GM18511 (cell line): ENCODE measurements around the gene AMN.

Source experiments
- ATAC-seq: cut with Tn5 transposase; IDR thresholded peaks from one replicate; pipeline ENCODE4 v1.9.1; 2021; ENCODE audit warnings: mild to moderate bottlenecking, moderate library complexity; ENCODE audit not compliant: unreplicated experiment

AMN gene

DNA sequence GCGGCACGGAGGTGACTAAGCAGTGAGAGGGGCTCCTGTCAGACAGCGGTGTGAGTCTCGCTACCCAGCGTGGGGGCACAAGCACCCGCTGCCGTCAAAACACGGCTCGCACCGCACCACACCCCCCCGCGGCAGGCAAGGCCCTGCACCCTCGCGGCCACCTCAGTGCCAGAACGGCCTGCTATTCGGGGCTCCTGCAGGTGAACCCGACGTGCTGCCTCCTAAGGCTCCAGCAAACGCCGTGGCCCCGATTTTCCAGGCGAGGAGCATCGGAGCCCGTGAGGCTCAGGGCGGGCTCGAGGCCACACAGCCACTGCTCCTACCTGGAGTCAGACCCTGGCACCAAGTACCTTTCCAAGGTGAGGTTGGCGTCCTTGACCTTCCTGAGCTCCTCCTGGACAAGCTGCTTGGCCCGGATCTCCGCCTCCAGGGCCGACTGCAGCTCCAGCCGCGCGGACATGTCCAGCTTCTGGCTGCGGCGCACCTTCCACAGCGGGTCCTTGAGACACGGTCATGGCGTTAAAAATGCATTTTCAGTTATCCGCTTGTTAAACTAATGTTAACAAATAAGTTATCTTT lies 41.8 kb downstream of the AMN start:
- no peak for ATAC-seq

DNA sequence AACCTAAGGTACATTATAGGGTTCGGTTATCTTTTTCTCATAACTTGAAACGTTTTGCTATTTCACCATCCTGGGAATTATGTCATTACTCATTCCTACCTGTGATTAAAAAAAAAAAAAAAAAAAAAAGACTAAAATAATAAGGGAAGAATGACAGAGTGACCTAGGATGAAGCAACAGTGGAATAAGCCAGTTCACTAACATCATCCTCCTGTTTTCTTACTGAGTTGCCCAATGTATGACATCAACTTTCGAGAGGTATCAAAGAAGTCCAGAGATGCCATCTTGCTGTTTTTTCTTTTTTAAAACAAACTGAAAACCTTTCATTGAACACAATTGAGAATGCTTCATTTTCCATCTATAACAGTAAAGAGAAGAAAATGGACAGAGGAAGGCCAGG lies 42.8 kb downstream of the AMN start:
- ATAC-seq, result no peak

DNA sequence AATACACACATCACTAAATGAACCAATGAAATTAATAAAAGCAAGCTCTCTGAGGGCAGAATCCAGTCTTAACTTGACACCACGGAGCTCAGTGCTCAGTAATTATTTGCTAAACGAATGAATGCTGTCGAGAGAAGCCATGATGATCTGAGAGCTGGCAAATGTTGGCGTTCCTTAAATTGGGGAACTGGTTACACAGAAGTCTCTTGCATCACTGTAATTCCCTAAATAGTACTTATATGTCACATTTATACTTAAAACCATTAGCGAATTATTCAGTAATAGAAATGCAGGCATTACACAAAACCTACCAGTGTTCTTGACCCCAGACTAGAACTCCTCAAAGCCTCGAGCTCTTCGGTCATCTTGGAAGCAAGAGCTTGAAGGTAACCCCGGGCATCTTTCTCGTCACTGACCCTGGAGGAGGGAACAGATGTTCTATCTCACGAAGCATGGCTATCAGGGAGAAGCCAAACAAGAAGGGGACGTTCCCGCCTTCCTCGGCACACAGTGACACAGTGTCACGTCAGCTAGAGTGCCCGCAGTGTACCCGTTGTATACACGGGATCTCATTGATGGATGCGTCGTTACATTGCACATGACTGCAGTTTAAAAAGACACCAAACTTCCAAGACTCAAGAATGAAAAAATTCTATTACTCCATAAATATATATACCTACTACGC lies 43.6 kb downstream of the AMN start:
- no peak for ATAC-seq

DNA sequence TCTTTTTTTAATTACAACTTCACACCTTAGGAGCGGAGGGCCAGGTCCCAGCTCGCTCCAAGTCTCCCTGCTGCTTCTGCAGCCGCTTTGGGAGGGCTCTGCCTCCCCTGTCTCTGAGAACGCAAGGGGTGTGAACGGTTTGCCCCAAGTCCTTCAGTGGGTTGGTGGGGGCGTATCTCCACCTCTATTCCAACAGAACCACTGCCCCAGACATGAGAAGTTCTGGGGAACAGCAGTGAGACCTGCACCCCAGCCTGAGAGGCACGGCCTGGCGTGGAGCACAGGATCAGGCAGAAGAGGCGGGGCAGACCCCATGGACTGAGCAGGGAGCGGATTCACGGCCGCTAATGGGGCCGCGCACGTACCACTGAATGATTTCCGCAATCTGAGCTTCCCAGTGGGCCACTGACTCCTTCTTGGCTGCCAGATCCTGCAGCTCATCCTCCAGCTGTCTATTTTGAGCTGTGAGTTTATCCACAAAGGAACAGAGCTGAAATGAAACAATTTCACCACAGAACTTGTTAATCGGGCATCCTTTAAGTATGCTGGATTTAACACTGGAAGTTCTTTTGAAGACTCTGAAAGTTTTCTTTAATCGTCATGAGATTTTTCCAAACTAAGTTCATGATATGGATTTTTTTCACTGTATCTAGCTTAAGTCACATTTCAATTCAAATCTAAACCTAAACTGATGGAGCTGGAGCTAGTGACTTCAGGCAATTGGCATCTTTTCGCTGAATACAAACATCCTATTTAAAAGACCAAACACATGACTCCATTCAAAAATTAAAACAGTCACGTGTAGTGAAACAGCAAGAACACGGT lies 44.4 kb downstream of the AMN start:
- no peak for ATAC-seq

DNA sequence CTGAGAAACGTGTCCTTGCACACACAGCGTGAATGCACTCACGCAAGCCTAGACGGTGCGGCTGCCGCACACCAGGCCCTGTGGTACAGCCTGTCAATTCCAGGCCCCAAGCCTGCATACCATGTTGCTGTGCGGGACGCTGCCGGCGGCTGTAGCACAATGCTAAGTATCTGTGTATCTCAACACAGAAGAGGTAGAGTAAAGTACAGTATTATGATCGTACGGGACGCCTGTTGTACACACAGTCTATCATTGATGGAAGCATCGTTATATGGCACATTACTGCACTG lies 45.0 kb downstream of the AMN start:
- no peak for ATAC-seq

DNA sequence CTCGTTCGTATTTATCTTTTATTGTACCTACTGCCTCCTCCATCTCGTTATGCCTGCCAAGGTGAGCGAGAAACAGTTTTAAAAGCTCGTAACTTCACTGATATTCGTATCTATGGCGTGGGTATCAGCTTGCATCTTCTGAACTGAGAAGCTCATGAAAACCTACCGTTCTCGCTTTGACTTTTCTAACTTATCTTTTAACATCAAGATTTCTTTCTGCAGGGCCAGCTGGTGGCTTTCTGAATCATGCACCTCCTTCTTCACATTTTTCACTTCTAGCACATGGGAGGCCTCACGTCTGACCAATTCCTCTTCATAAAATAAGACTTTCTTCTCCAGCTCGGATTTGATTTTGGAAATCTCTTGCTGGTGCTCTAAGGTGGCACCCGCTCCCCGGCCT lies 45.8 kb downstream of the AMN start:
- ATAC-seq, result no peak

DNA sequence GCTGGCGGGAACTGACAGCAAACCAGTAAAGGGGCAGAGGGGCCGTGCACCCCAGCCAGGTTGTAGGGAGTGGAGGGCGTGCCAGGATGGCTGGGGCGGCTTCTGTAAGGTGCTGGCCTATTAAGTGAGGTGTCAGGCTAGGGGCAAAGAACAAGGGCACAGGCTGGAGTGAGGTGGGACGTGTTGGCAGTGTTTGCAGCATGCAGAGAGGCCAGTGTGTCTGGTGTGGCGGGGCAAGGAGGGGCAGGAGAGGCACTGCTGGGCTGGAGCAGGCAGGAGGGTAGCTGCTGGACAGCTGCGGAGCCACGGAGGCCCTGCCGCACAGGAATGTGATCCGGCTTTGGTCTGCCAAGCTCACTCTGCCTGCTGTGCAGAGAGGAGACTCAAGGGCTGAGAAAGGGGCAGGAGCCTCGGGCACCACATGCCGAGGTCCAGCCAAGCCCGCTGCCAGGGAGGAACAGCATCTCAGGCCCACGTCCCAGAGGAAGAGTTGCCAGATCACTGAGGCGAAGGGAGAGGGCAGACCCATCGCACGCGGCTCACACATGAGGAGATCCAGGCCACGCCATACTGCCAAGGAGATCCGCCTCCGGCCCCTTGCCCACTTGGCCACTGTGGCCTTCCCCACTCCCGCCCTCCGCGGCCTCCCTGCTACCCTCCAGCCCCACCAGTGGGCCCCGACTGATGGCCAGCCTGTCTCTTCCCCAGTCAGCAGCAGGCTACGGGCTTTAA lies 46.8 kb downstream of the AMN start:
- no peak for ATAC-seq

DNA sequence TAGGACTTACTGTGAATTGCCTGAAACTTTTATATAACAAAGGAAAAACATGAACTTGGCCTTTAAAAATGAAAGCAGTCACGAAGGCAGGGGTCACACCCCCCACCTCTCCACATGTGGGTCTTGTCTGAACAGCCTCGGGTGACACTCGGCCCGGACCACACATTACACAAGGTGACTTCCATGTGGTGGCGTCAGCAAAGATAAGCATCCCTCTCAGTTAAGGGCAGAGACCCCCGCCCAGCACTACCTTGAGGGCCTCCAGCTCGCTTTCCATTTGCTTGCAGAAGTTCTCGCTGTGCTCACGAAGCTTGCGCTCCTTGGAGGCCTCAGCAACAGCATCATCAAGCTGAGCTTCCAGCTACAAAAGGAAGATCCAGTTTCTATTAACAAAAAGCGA lies 47.4 kb downstream of the AMN start:
- ATAC-seq, result no peak

DNA sequence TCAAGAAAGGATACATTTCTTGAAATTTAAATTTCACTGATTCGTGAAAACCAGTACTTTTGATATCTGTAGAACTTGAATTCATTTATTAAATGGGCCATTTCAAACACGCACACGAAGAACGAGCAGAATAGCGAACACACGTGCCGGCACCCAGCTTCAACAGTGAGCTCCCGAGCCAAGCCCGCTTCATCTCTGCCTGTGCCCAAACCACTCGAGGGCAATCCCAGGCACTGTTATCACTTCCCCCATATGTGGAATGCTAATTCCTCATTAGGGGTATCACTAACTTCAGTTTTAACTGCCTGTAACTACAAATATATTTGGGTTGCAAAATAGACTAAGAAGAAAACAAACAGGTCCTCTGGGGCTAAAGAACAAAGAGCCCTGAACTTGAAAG lies 48.0 kb downstream of the AMN start:
- no peak for ATAC-seq

DNA sequence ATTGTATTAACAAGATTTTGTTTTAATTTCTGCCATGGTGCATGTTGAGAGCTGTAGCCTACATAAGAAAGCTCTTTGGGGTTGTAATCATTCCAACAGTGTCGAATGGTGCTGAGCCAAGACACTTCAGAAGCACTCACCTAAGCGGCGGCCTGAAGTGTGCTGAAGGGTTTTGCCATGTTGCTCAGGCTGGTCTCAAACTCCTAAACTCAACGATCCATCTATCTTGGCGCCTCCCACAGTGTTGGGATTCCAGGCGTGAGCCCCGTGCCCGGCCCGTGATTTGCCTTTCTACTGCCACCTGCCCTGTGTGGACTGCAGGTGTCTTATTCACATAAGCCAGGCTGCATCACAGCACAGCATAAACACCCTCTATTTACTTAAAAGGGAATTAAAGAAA lies 48.9 kb downstream of the AMN start:
- ATAC-seq, result no peak

DNA sequence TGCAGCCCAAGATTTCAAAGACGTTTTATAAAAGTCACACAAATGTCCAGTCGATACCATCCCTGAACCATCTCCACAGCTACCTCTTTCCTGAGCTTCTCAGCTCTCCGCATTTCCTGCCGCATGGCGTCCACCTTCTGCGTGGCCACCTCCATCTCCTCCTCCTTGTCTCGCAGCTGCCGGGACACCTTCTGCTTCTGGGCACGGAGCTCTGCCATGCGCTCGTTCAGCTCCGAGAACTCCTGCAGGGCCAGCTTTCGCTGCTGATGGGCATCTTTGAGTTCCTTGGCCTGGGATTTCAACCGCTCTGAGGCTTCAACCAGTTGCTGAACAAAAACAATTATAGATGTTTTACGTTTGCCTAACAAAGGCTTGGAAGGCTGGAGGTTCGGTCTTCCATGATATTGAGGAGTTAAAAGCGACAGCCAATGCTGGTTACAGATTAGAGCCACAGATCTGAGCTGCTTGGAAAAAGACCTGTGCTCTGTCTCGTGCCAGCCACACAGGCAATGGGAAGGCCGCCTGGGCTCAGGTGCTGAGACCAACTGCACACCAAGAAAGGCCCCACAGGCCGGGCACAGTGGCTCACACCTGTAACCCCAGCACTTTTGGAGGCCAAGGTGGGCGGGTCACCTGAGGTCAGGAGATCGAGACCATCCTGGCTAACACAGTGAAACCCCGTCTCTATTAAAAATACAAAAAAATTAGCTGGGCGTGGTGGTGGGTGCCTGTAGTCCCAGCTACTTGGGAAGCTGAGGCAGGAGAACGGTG lies 49.6 kb downstream of the AMN start:
- no peak for ATAC-seq

DNA sequence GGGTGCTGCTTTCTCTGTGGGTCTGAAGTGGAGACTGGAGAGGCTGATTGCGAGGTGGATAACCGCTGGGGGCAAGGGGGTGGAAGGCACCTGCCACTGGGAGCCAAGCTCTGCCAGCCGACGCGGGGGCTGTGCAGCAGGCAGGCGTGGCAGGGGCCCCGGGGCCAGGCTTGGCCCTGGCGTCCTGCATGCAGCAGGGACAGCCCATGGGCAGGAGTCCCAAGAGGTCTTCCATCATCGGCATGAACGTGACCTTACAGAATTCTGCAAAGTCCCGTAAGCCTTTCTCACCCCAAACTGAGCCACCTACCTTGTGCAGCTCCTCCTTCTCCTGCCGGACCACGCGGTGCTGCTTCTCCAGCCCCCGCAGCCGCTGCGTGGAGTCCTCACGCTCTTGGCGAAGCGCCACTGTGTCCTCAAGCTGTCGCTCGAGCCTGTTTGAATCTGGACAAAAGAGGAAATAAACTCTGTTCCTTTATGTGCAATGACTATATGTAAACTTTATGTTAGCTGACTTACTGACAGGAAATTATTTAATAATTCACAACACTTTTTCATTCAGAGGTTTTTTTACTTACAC lies 51.3 kb downstream of the AMN start:
- ATAC-seq, result no peak

DNA sequence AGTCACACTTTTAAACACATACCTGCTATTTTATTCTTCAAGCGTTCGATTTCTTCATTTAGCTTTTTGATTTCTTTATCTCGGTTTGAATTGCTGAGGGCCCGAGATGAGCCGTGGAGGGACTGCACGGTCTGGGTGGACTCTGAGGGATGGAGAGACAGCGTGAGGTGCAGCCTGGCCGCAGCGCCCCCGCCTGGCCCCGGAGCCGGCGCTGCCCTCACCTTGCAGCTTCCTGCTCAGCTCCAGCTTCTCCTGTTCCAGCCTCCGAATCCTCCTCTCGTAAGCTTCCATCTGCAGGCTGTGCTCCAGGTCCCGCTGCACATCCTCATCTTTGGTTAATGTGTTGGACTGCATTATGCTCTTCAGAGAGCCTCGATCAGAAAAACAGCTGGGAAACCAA lies 53.2 kb downstream of the AMN start:
- ATAC-seq, result no peak

DNA sequence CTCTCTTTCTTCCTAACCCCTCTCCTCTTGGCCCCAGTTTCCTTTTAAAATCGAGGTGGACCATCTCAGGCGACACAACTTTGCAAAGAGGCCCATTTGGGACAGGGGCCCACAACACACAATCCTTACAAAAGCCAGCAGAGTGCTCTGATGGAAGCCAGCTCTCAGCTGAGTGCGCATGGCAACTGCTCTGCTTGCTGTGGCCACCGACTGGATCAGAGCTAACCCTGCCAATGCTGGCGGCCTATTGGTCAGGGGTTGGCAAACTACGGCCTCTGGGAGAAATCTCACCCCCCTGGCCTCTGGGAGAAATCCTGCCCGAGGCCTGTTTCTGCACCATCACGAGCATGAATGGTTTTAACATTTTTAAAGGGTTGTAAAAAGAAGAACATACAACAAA lies 55.0 kb downstream of the AMN start:
- no peak for ATAC-seq

DNA sequence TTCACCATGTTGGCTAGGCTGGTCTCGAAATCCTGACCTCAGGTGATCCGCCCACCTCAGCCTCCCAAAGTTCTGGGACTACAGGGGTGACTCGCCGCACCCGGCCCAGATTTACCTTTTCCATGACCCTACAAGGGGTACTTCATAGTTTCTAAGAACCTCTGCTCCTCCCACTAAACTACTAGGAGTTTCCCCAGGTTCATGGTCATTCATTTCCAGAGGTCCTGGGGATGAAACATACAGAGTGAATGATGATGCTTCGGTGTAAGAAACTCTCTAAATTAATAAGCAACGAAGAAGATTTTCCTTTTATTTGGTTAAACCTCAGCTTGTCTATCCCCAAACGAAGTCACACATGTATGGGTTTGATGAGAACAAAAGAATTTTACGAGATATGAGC lies 56.9 kb downstream of the AMN start:
- no peak for ATAC-seq

DNA sequence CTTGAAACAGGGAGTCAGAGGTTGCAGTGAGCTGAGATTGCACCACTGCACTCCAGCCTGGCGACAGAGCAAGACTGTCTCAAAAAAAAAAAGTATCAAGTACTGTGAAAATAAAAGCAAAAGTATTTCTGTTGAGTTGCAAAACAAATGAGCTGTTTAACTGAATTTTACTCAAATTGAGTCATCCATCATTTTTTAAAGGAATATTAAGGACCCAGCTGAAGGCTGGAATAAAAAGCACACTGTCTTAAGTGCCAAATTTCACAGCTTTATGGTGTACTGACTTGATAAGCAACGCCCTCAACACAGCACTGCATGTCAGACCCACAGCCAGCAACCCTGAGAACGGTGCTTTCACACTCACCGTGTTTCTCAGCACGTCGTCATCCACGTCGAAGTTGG lies 57.9 kb downstream of the AMN start:
- ATAC-seq, result no peak
